Gastrocnemius medialis (tissue), 4 donors: ENCODE measurements around the gene MPPED2.

Experiments
- CTCF ChIP-seq, 5 experiments: fragments of 450-650 bp in 3 of 5; fragments of 200-600 bp in 2 of 5; sonication (generic) in 2 of 5; IDR thresholded peaks in 4 of 5; conservative IDR thresholded peaks in 1 of 5; 1 replicate in 4 of 5; 2 replicates in 1 of 5; pipeline ENCODE4 v1.5.1; 2016 to 2019; ENCODE audit warnings: antibody characterized with exemption in 5 of 5, mild to moderate bottlenecking in 3 of 5, moderate library complexity in 3 of 5
- POLR2A ChIP-seq, 2 donors: fragments of 450-650 bp; IDR thresholded peaks; one replicate each; pipeline ENCODE4 v1.6.1; 2017; ENCODE audit warnings: antibody characterized with exemption in 2 of 2, mild to moderate bottlenecking in 2 of 2, moderate library complexity in 2 of 2

GRCh38 chr11:30447058-30447640, 139.0 kb downstream of the MPPED2 start:
- TF ChIP-seq CTCF (IDR thresholded peaks at IDR 0.05 in 4 of 5, conservative IDR thresholded peaks at IDR 0.05 in 1 of 5) = no peak
- TF ChIP-seq POLR2A (IDR thresholded peaks at IDR 0.05) = no peak
